ENCODE measurements around the gene ARG1. TPM values are rescaled to one million over a fixed set of nuclear protein-coding genes. Genes with fewer than 3 reads are reported as not detected.

Gene ARG1
- polyA plus RNA-seq, 2 of the 4 experiments (the other 2 are of a cell fraction): not detected

DNA sequence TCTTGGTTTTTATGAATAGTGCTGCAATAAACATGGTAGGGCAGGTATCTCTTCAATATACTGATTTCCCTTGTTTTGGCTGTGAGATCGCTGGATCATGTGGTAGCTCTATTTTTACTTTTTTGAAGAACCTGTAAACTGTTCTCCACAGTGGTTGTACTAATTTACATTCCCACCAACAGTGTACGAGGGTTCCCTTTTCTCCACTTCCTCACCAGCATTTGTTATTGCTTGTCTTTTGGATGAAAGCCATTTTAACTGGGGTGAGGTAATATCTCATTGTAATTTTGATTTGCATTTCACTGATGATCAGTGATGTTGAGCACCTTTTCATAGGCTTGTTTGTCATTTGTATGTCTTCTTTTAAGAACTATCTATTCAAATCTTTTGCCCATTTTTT, 8.0 kb upstream of the ARG1 start (continued):
- TF ChIP-seq, protein P1, sequence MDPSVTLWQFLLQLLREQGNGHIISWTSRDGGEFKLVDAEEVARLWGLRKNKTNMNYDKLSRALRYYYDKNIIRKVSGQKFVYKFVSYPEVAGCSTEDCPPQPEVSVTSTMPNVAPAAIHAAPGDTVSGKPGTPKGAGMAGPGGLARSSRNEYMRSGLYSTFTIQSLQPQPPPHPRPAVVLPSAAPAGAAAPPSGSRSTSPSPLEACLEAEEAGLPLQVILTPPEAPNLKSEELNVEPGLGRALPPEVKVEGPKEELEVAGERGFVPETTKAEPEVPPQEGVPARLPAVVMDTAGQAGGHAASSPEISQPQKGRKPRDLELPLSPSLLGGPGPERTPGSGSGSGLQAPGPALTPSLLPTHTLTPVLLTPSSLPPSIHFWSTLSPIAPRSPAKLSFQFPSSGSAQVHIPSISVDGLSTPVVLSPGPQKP (IDR thresholded peaks at IDR 0.05; ENCODE audit: low read depth, low read length): no peak
- TF ChIP-seq ZNF302 (CRISPR knock-in tag; IDR thresholded peaks at IDR 0.05): no peak
- no peak for TF ChIP-seq NR3C1 (IDR thresholded peaks at IDR 0.05)
- no peak for TF ChIP-seq RCOR1 (IDR thresholded peaks at IDR 0.05; ENCODE audit: low read depth, low read length)
- TF ChIP-seq KDM1A (IDR thresholded peaks at IDR 0.05; ENCODE audit: low read depth): no peak

GRCh38 chr6:131568726-131569125, 4.3 kb upstream of the ARG1 start:
- H3K4me1 ChIP-seq: no peaks in the 10 kb centered on the region
- TF ChIP-seq, protein P2, sequence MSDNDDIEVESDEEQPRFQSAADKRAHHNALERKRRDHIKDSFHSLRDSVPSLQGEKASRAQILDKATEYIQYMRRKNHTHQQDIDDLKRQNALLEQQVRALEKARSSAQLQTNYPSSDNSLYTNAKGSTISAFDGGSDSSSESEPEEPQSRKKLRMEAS (IDR thresholded peaks at IDR 0.05): no peak
- TF ChIP-seq CBX2 (IDR thresholded peaks at IDR 0.05; ENCODE audit: borderline replicate concordance, low read depth) (no peak), ZNF302 (CRISPR knock-in tag; IDR thresholded peaks at IDR 0.05) (no peak), FOSB (CRISPR knock-in tag; IDR thresholded peaks at IDR 0.05) (no peak), ZC3H11A (IDR thresholded peaks at IDR 0.05) (no peak), SREBF2 (IDR thresholded peaks at IDR 0.05) (no peak), MYC (IDR thresholded peaks at IDR 0.05; ENCODE audit: borderline replicate concordance, low read length) (no peak), TP53 (CRISPR knock-in tag; IDR thresholded peaks at IDR 0.05) (no peak), ESRRA (IDR thresholded peaks at IDR 0.05; ENCODE audit: borderline replicate concordance, low read length) (no peak), JUN (IDR thresholded peaks at IDR 0.05) (no peak), HEYL (CRISPR knock-in tag; IDR thresholded peaks at IDR 0.05) (no peak), CHD2 (IDR thresholded peaks at IDR 0.05; ENCODE audit: low read length, partially characterized antibody) (no peak), TFCP2L1 (CRISPR knock-in tag; IDR thresholded peaks at IDR 0.05) (no peak), JUNB (IDR thresholded peaks at IDR 0.05) (no peak), FOSL2 (IDR thresholded peaks at IDR 0.05) (no peak), FOSL2 (CRISPR knock-in tag; IDR thresholded peaks at IDR 0.05) (no peak)
- WGBS (ENCODE audit: missing lambda C conversion rate): 75% methylated on average over 4 of the region's 4 CpGs
- no peak overlapping the region for H3K4me3 ChIP-seq
- DNase-seq (ENCODE audit: low read depth in 1 of 2, low spot score in 1 of 2) (no peak), FAIRE-seq (no peak), ATAC-seq (no peak)
- H3K27ac ChIP-seq: no peak overlapping the region
- CTCF ChIA-PET: no interaction called here
- H3K9me3 ChIP-seq: no peaks in the 10 kb centered on the region
- POLR2A ChIA-PET: no interaction called here
- no peak overlapping the region for H3K4me2 ChIP-seq

- H3K9me3 ChIP-seq: no peaks in the 10 kb centered on the region
- no peaks in the 10 kb centered on the region for H3K4me1 ChIP-seq
- no peak overlapping the region for H3K4me3 ChIP-seq
- CTCF ChIA-PET: no interaction called here
- no peak overlapping the region for H3K4me2 ChIP-seq
- POLR2A ChIA-PET: no interaction called here
- no peak overlapping the region for H3K27ac ChIP-seq
- TF ChIP-seq ZC3H11A (IDR thresholded peaks at IDR 0.05) (no peak), ZNF302 (CRISPR knock-in tag; IDR thresholded peaks at IDR 0.05) (no peak), FOSL2 (IDR thresholded peaks at IDR 0.05) (no peak), FOSL2 (CRISPR knock-in tag; IDR thresholded peaks at IDR 0.05) (no peak), CBX2 (IDR thresholded peaks at IDR 0.05; ENCODE audit: borderline replicate concordance, low read depth) (no peak), ZFP36 (IDR thresholded peaks at IDR 0.05; ENCODE audit: borderline replicate concordance, partially characterized antibody) (no peak), JUNB (IDR thresholded peaks at IDR 0.05) (no peak), ZSCAN20 (CRISPR knock-in tag; IDR thresholded peaks at IDR 0.05) (no peak), ATOH8 (CRISPR knock-in tag; IDR thresholded peaks at IDR 0.05; ENCODE audit: low read depth) (no peak), HES2 (IDR thresholded peaks at IDR 0.05) (no peak), SREBF2 (IDR thresholded peaks at IDR 0.05) (no peak), KDM5A (IDR thresholded peaks at IDR 0.05) (no peak), MAZ (IDR thresholded peaks at IDR 0.05; ENCODE audit: borderline replicate concordance, low read depth, low read length) (no peak), CHD2 (IDR thresholded peaks at IDR 0.05; ENCODE audit: low read length, partially characterized antibody) (no peak), HOXB13 (CRISPR knock-in tag; IDR thresholded peaks at IDR 0.05; ENCODE audit: low read depth) (no peak), REST (IDR thresholded peaks at IDR 0.05) (no peak), KDM1A (IDR thresholded peaks at IDR 0.05; ENCODE audit: low read depth) (no peak)
- TF ChIP-seq, protein P2 (IDR thresholded peaks at IDR 0.05): no peak
- TF ChIP-seq, protein P1 (IDR thresholded peaks at IDR 0.05; ENCODE audit: low read depth, low read length): no peak
- DNase-seq (ENCODE audit: low read depth in 1 of 2, low spot score in 1 of 2): no peak
- ATAC-seq: no peak
- FAIRE-seq: no peak
- WGBS (ENCODE audit: missing lambda C conversion rate): 59% methylated on average over 2 of the region's 2 CpGs
These were observed 1.1 kb downstream of the ARG1 start for GRCh38 chr6:131574133-131574532.

Data from A549 (cell line).